Heart left ventricle (tissue), 13 donors: ENCODE data around the gene PI16.

ENCODE experiments used
- CTCF ChIP-seq, 12 donors: fragments of 200-600 bp; sonication (generic) in 4 of 12; IDR thresholded peaks; one replicate each; pipeline versions ENCODE4 v1.5.0 to v1.8.0; 2018 to 2022; ENCODE audit warnings: antibody characterized with exemption in 12 of 12, mild to moderate bottlenecking in 5 of 12
- POLR2A ChIP-seq, 2 donors: fragments of 450-650 bp; IDR thresholded peaks; one replicate each; pipeline ENCODE4 v1.6.1; 2017; ENCODE audit warnings: antibody characterized with exemption in 2 of 2, mild to moderate bottlenecking in 2 of 2, moderate library complexity in 2 of 2
- donor health status: ischemic (EF 13 %, LVEDD 7.1; RV severe dilation, severe dysfunction).
- donor health status: DM: no; HTN: yes; CAD: no.
- donor health status: DM: no; HTN: no; CAD: no.
- donor health status: ischemic (EF 25% LVEDD 6.9; RV normal size, moderate dysfunction).
- donor health status: ischemic (EF 25% LVEDD 5.7; RV mildly dilated, moderate dysfunction).
- donor health status: ischemic (EF 35%, LVEDD 5.7; RV mildly dilated, moderate dysfunction).
- donor health status: nonischemic (EF 11% LVEDD 7.7; RV severe dilation, severe dysfunction).
- donor health status: DM: yes; HTN: yes; CAD: no.
- donor health status: PGD.
- donor health status: ischemic (EF 29% LVEDD 5.4; RV normal size, mild dysfunction).
- donor health status: nonischemic (EF 23%, LVEDD 6.1; RV moderate dilation, normal function).

DNA sequence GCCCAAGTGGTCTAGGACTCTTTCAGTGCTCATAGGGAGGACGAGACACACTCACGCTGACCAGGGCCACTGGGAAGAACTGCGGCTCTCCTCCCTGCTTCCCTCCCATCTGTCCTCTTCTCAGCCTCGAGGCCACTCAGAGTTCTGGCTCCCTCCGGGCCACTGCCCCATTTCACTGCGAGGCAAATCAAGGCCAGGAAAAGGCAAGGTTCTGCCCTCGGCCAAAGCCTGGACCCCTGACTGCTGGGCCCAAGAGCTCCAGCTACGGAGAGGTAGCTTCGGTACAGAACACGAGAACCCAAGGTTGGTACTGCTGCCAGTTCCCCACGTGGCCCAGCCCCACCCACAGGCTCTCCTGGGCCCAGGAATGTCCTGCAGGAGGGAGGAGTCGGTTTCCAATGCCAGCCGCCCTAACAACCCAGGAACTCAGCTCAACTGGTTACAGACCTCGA, 14.7 kb downstream of the PI16 start:
- TF ChIP-seq CTCF (IDR thresholded peaks at IDR 0.05) (no peak), POLR2A (IDR thresholded peaks at IDR 0.05) (no peak)
